H1 (cell line): ENCODE data around the gene MICALL1. TPM values are rescaled to one million over a fixed set of nuclear protein-coding genes. Genes with fewer than 3 reads are reported as not detected.

Experiments used
- ATF2 ChIP-seq: IDR thresholded peaks from 2 replicates; pipeline ENCODE4 v1.6.1; 2012; ENCODE audit warnings: low read length, inconsistent platforms
- CHD1 ChIP-seq: IDR thresholded peaks from 2 replicates; pipeline ENCODE4 v1.6.1; 2012; ENCODE audit warnings: low read depth, low read length, improper control_type of control experiment
- CHD7 ChIP-seq: fragments of 300-600 bp; sonication (generic); IDR thresholded peaks from 2 replicates; pipeline ENCODE4 v1.7.1; 2012; ENCODE audit warnings: low read length, moderate library complexity, mild to moderate bottlenecking, inconsistent platforms; ENCODE audit not compliant: insufficient replicate concordance
- GTF2F1 ChIP-seq: IDR thresholded peaks from 2 replicates; pipeline ENCODE4 v1.6.1; 2012; ENCODE audit warnings: low read depth, low read length, improper control_type of control experiment, borderline replicate concordance
- MAFK ChIP-seq: IDR thresholded peaks from 2 replicates; pipeline ENCODE4 v1.6.1; 2012; ENCODE audit warnings: low read depth, mild to moderate bottlenecking, improper control_type of control experiment, low read length
- MAX ChIP-seq: IDR thresholded peaks from 2 replicates; pipeline ENCODE4 v1.6.1; 2012; ENCODE audit warnings: inconsistent platforms
- POLR2AphosphoS5 ChIP-seq: IDR thresholded peaks from 2 replicates; pipeline ENCODE4 v1.6.1; 2011; ENCODE audit warnings: low read depth, low read length
- RXRA ChIP-seq: IDR thresholded peaks from 2 replicates; pipeline ENCODE4 v1.6.1; 2011; ENCODE audit warnings: low read depth, mild to moderate bottlenecking, low read length, moderate library complexity; ENCODE audit not compliant: insufficient read depth
- SP2 ChIP-seq: IDR thresholded peaks from 2 replicates; pipeline ENCODE4 v1.6.1; 2012; ENCODE audit warnings: mild to moderate bottlenecking, low read length, inconsistent platforms
- SUZ12 ChIP-seq: fragments of 200-600 bp; sonication (generic); IDR thresholded peaks from 2 replicates; pipeline ENCODE4 v1.6.1; 2012; ENCODE audit warnings: mild to moderate bottlenecking, inconsistent platforms, low read length, moderate library complexity, mixed read lengths
- polyA plus RNA-seq, 7 experiments: library from polyadenylated mRNA; depleted of rRNA in 3 of 7; stranded (reverse) in 5 of 7; unstranded in 2 of 7; fragments of >200 nt in 5 of 7; fragments of 200-250 nt in 2 of 7; gene quantifications; 1 replicate in 5 of 7; 2 replicates in 1 of 7; 4 replicates in 1 of 7; pipeline versions ENCODE4 v1.2.1 to v1.2.3, GENCODE V29; 2011 to 2013; ENCODE audit warnings: missing spikeins in 2 of 7, mixed read lengths in 2 of 7
- total RNA-seq: library from RNA; stranded (reverse); fragmentation: NEBNext Ultra II Directional; extraction: Animal tissue kit (Norgen Biotek cat#: 25700); gene quantifications from 2 replicates; pipeline ENCODE4 v1.2.1, GENCODE V29; 2021

The MICALL1 gene
- total and polyA plus RNA-seq, 2 of the 8 experiments (the other 6 are each of a cell fraction or from before 2014, with no cell fraction given): 17.7 to 32.1 TPM

GRCh38 chr22:37912171-37912570 is 6.1 kb downstream of the MICALL1 start (continued):
- TF ChIP-seq CHD7: no peak
- TF ChIP-seq POLR2AphosphoS5: no peak
- TF ChIP-seq GTF2F1: no peak
- TF ChIP-seq MAFK: no peak
- TF ChIP-seq SP2: no peak
- no peak for TF ChIP-seq SUZ12
- TF ChIP-seq ATF2: no peak
- TF ChIP-seq RXRA: no peak
- no peak for TF ChIP-seq CHD1
- TF ChIP-seq MAX: no peak
